Fibroblast of skin of left quadriceps (primary cell): ENCODE data around the gene AUTS2.
"Not testable (repeated sequence)": the region's sequence is repeated elsewhere in the genome, so short reads cannot be mapped to it uniquely, and the experiment has no call there.

Source experiments
- DNase-seq, 2 experiments: peaks; one replicate each; pipeline ENCODE4 v3.0.0-alpha.2; 2013; ENCODE audit warnings: low read depth in 2 of 2

The AUTS2 gene

GRCh38 chr7:70797109-70797514, 1198.8 kb downstream of the AUTS2 start:
- peak in 1 of 2 experiments; percentile 25 for DNase-seq

GRCh38 chr7:70799841-70800405, 1201.6 kb downstream of the AUTS2 start:
- no peak for DNase-seq

- no peak for DNase-seq
These were observed 1207.1 kb downstream of the AUTS2 start for GRCh38 chr7:70805360-70805759.

GRCh38 chr7:70807650-70808049, 1209.4 kb downstream of the AUTS2 start:
- no peak for DNase-seq

- DNase-seq: no peak
These were observed 1210.6 kb downstream of the AUTS2 start for GRCh38 chr7:70808876-70809275.

- no peak for DNase-seq
These were observed 1212.4 kb downstream of the AUTS2 start for GRCh38 chr7:70810558-70811139.

- DNase-seq: no peak
These were observed 1214.2 kb downstream of the AUTS2 start for GRCh38 chr7:70812511-70812910.

GRCh38 chr7:70822490-70822889, 1224.2 kb downstream of the AUTS2 start:
- not testable (repeated sequence) for DNase-seq

GRCh38 chr7:70829221-70830059, 1231.2 kb downstream of the AUTS2 start:
- DNase-seq: peak in 1 of 2 experiments; percentile 13

GRCh38 chr7:70830060-70830395, 1231.8 kb downstream of the AUTS2 start:
- DNase-seq: no peak

GRCh38 chr7:70830426-70830825, 1232.2 kb downstream of the AUTS2 start:
- no peak for DNase-seq

- DNase-seq: peak; percentile 63 to 66
These were observed 1235.5 kb downstream of the AUTS2 start for GRCh38 chr7:70833726-70834125.

GRCh38 chr7:70834424-70834823, 1236.1 kb downstream of the AUTS2 start:
- DNase-seq: no peak

- no peak for DNase-seq
These were observed 1237.4 kb downstream of the AUTS2 start for GRCh38 chr7:70835658-70836057.

GRCh38 chr7:70836279-70836678, 1238.0 kb downstream of the AUTS2 start:
- no peak for DNase-seq

GRCh38 chr7:70836946-70837345, 1238.7 kb downstream of the AUTS2 start:
- no peak for DNase-seq

GRCh38 chr7:70837589-70837988, 1239.3 kb downstream of the AUTS2 start:
- no peak for DNase-seq

- DNase-seq: no peak
These were observed 1240.1 kb downstream of the AUTS2 start for GRCh38 chr7:70838292-70838907.
